NCI-H2107 (cell line): ENCODE data around the gene PSMG4.

Experiments used
- DNase-seq: peaks from one replicate; lab custom pipeline; 2025; lab: John Stamatoyannopoulos, UW

PSMG4 gene

GRCh38 chr6:3290149-3290930, 31.6 kb downstream of the PSMG4 start:
- no peak for DNase-seq

- no peak for DNase-seq
These were observed 32.1 kb downstream of the PSMG4 start for GRCh38 chr6:3290931-3291211.

GRCh38 chr6:3291346-3291745, 32.6 kb downstream of the PSMG4 start:
- DNase-seq = no peak

GRCh38 chr6:3291987-3292386, 33.2 kb downstream of the PSMG4 start:
- DNase-seq = no peak

GRCh38 chr6:3292431-3293197, 33.9 kb downstream of the PSMG4 start:
- no peak for DNase-seq

- no peak for DNase-seq
These were observed 34.8 kb downstream of the PSMG4 start for GRCh38 chr6:3293271-3294155.

- DNase-seq = no peak
These were observed 35.6 kb downstream of the PSMG4 start for GRCh38 chr6:3294396-3294795.

- no peak for DNase-seq
These were observed 36.4 kb downstream of the PSMG4 start for GRCh38 chr6:3294921-3295871.

- no peak for DNase-seq
These were observed 37.3 kb downstream of the PSMG4 start for GRCh38 chr6:3296078-3296477.

- DNase-seq = no peak
These were observed 37.8 kb downstream of the PSMG4 start for GRCh38 chr6:3296537-3296936.

- no peak for DNase-seq
These were observed 38.3 kb downstream of the PSMG4 start for GRCh38 chr6:3297006-3297405.

GRCh38 chr6:3297909-3298308, 39.2 kb downstream of the PSMG4 start:
- DNase-seq = no peak

GRCh38 chr6:3299221-3299620, 40.5 kb downstream of the PSMG4 start:
- no peak for DNase-seq

- DNase-seq = no peak
These were observed 42.8 kb downstream of the PSMG4 start for GRCh38 chr6:3301506-3301905.

- no peak for DNase-seq
These were observed 45.2 kb downstream of the PSMG4 start for GRCh38 chr6:3303795-3304411.

GRCh38 chr6:3304500-3305215, 45.9 kb downstream of the PSMG4 start:
- no peak for DNase-seq

- no peak for DNase-seq
These were observed 46.4 kb downstream of the PSMG4 start for GRCh38 chr6:3305216-3305565.

GRCh38 chr6:3305831-3306230, 47.1 kb downstream of the PSMG4 start:
- no peak for DNase-seq

GRCh38 chr6:3306848-3307247, 48.1 kb downstream of the PSMG4 start:
- DNase-seq = no peak

- DNase-seq = no peak
These were observed 48.7 kb downstream of the PSMG4 start for GRCh38 chr6:3307436-3307835.

- DNase-seq = no peak
These were observed 49.4 kb downstream of the PSMG4 start for GRCh38 chr6:3308106-3308505.
